BLaER1 treated with 17β-estradiol and CSF1 and Interleukin-3, amounts not matched to agents 10 nM and 100 nM (cell line): ENCODE results near the gene SLC25A6.

Experiments used
- H3K27ac ChIP-seq, 11 experiments: shearing (Covaris generic); formaldehyde crosslinking; 2 replicates each; pipeline ENCODE4 v1.8.1; 2022
- H3K27me3 ChIP-seq, 11 experiments: shearing (Covaris generic); formaldehyde crosslinking; 2 replicates each; pipeline ENCODE4 v1.8.1; 2022
- H3K36me3 ChIP-seq, 11 experiments: shearing (Covaris generic); formaldehyde crosslinking; 2 replicates each; pipeline ENCODE4 v1.8.1; 2022
- H3K4me1 ChIP-seq, 10 experiments: shearing (Covaris generic); formaldehyde crosslinking; 2 replicates each; pipeline ENCODE4 v1.8.1; 2022
- H3K4me2 ChIP-seq, 11 experiments: shearing (Covaris generic); formaldehyde crosslinking; 2 replicates each; pipeline ENCODE4 v1.8.1; 2022
- H3K4me3 ChIP-seq, 10 experiments: shearing (Covaris generic); formaldehyde crosslinking; 2 replicates each; pipeline ENCODE4 v1.8.1; 2022
- H3K9ac ChIP-seq, 11 experiments: shearing (Covaris generic); formaldehyde crosslinking; 2 replicates each; pipeline ENCODE4 v1.8.1; 2022
- H3K9me3 ChIP-seq, 11 experiments: shearing (Covaris generic); formaldehyde crosslinking; replicated peaks in 1 of 11; 2 replicates each; pipeline ENCODE4 v1.8.1; 2022
- H4K20me1 ChIP-seq, 11 experiments: shearing (Covaris generic); formaldehyde crosslinking; 2 replicates each; pipeline ENCODE4 v1.8.1; 2022
- Cebpa-rat ChIP-seq, 11 experiments: shearing (Covaris generic); IDR thresholded peaks; 2 replicates each; pipeline ENCODE4 v1.8.1; 2022

SLC25A6 gene

DNA sequence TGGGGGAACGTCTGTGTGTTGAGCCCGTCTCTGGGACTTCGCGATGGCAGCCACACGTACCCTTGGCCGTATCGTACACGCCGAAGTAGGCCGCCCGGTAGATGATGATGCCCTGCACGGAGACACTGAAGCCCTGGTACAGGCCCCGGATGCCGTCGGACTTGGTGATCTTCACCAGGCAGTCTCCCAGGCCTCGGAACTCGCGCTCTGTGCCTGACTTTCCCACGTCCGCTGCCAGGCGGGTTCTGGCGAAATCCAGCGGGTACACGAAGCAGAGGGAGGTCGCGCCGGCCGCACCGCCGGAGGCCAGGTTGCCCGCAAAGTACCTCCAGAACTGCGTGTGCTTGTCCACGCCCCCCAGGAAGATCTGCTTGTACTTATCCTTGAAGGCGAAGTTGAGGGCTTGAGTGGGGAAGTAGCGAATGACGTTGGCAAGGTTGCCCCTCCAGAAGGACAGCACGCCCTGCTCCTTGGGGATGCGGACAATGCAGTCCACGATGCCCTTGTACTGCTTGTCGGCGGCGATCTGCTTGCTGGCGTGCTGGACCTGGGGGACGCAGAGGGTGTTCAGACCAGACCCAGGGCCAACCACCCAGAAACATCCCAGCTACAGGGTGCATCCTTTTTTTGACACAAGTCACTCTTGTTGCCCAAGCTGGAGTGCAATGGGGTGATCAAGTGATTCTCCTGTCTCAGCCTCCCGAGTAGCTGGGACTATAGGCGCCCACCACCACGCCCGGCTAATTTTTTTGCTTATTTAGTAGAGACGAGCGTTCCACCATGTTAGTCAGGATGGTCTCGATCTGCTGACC is 2.5 kb downstream of the SLC25A6 start:
- Histone ChIP-seq H3K4me3 (peak overlapping the region in 9 of 10 experiments; percentile 1 to 100 (median 93); a peak in 14 of 20 replicates), H3K4me2 (peak overlapping the region; percentile 86 to 99 (median 96); a peak in 21 of 22 replicates), H3K27me3 (no peaks in the 10 kb centered on the region), H3K4me1 (peaks cover 31 to 57% (median 43%) of the 10 kb centered on the region in 10 experiments), H3K27ac (peak overlapping the region in 3 of 11 experiments; percentile 16 to 100 (median 100); a peak in 2 of 22 replicates), H4K20me1 (peaks cover 71 to 75% (median 72%) of the 10 kb centered on the region in 11 experiments), H3K9ac (peak overlapping the region; percentile 98 to 100 (median 100); a peak in 20 of 22 replicates), H3K36me3 (peaks cover 70 to 71% (median 71%) of the 10 kb centered on the region in 11 experiments), H3K9me3 (no peaks in the 10 kb centered on the region; a peak in 1 of 22 replicates)
- TF ChIP-seq Cebpa-rat (IDR thresholded peaks at IDR 0.05), result no peak

DNA sequence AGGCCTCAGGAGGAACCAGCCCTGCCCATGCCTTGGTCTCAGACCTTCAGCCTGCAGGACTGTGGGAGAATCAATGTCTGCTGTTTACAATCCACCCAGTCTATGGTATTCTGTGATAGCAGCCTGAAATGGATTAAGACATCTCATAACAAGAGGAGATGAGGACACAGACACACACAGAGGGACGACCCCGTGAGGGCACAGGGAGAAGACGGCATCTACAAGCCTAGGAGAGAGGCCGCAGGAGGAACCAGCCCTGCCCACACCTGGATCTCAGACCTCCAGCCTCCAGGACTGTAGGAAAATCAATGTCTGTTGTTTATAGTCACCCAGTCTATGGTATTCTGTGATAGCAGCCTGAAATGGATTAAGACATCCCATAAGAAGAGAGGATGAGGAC is 3.3 kb downstream of the SLC25A6 start:
- H3K27me3 ChIP-seq, result no peaks in the 10 kb centered on the region
- no peaks in the 10 kb centered on the region; a peak in 1 of 22 replicates for H3K9me3 ChIP-seq
- peak overlapping the region; percentile 86 to 99 (median 96); a peak in 17 of 22 replicates for H3K4me2 ChIP-seq
- TF ChIP-seq Cebpa-rat (IDR thresholded peaks at IDR 0.05), result no peak
- H4K20me1 ChIP-seq, result peaks cover 78 to 82% (median 79%) of the 10 kb centered on the region in 11 experiments
- H3K36me3 ChIP-seq, result peaks cover 70 to 79% (median 78%) of the 10 kb centered on the region in 11 experiments
- peak overlapping the region in 2 of 11 experiments; percentile 5 to 16; a peak in 2 of 22 replicates for H3K27ac ChIP-seq
- peaks cover 24 to 57% (median 35%) of the 10 kb centered on the region in 10 experiments for H3K4me1 ChIP-seq
- H3K9ac ChIP-seq, result peak overlapping the region; percentile 98 to 100 (median 100); a peak in 17 of 22 replicates
- peak overlapping the region in 7 of 10 experiments; percentile 1 to 96 (median 88); a peak in 9 of 20 replicates for H3K4me3 ChIP-seq

DNA sequence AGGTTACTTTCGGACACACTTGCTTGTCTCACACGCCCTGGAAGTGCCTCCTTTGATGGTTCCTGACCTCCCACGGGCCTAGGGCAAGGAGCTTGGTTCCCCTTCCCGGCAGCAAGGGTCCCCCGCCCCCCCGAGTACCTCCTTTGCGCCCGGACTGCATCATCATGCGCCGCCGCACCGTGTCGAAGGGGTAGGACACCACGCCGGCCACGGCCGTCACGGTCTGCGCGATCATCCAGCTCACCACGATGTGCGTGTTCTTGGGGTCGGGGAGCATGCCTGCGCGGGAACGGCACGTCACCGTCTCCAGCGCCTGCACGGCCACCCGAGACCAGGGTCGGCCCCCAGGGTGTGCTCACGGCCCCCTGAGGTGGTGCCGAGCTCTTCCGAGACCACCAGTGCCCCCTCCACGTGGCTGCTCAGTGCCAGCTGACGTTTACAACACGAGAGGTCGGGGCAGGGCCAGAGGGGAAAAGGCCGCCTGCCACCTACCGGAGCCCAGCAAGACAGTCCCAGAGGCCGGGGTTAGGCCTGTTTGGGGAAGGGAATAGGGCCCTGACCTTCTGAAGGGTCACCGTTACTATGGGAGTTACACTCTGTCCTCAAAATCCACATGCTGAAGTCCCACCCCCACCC is 4.7 kb downstream of the SLC25A6 start:
- Histone ChIP-seq H3K4me1 (peaks cover 17 to 56% (median 29%) of the 10 kb centered on the region in 10 experiments), H3K36me3 (peaks cover 70 to 92% (median 92%) of the 10 kb centered on the region in 11 experiments), H3K27me3 (no peaks in the 10 kb centered on the region), H3K27ac (peak overlapping the region in 1 of 11 experiments; percentile 11; a peak in 1 of 22 replicates), H3K9me3 (no peaks in the 10 kb centered on the region; a peak in 1 of 22 replicates), H3K4me2 (peak overlapping the region in 1 of 11 experiments; percentile 92; a peak in 1 of 22 replicates), H3K9ac (peak overlapping the region in 9 of 11 experiments; percentile 18 to 100 (median 100); a peak in 8 of 22 replicates), H3K4me3 (no peak overlapping the region), H4K20me1 (peaks cover 92 to 96% (median 93%) of the 10 kb centered on the region in 11 experiments)
- TF ChIP-seq Cebpa-rat (IDR thresholded peaks at IDR 0.05), result no peak

DNA sequence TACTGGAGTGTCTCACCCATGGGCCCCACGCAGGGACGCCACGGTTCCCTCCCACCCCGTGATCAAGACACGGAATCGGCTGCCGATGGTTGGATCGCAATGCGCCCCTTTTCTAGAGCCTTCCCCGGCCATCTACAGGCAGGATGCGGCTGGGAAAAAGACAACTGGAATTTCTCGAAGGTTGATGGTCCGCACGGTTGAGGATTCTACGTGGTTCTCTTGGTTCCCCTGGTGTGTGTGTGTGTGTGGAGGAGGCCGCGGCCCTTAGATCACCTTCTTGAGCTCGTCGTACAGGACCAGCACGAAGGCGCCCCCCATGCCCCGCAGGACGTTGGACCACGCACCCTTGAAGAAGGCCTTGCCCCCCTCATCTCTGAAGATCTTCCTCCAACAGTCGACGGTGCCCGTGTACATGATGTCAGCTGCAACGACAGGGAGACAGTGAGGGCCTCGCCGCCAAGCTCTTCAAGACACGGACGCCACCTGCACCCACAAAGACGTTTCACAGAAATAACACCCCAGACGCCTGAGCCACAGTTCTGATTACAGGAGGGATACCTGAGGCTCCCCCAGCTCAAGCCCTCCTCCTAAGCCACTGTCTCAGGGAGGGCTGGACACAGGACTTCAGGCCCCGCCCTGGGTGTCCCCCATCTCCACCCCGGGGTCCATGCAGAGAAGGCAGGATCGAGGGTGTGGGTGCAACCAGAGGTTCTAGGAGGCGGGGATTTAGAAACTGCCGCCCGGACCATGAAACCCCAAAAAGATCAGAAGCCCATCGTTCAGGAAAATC is 5.4 kb downstream of the SLC25A6 start:
- no peak overlapping the region for H3K27ac ChIP-seq
- no peaks in the 10 kb centered on the region for H3K27me3 ChIP-seq
- no peak for TF ChIP-seq Cebpa-rat (IDR thresholded peaks at IDR 0.05)
- peaks cover 99 to 100% (median 100%) of the 10 kb centered on the region in 11 experiments for H4K20me1 ChIP-seq
- H3K9ac ChIP-seq, result peak overlapping the region in 2 of 11 experiments; percentile 2 to 17; a peak in 2 of 22 replicates
- H3K4me2 ChIP-seq, result no peak overlapping the region
- no peaks in the 10 kb centered on the region; a peak in 1 of 22 replicates for H3K9me3 ChIP-seq
- H3K36me3 ChIP-seq, result peaks cover 70 to 100% (median 97%) of the 10 kb centered on the region in 11 experiments
- no peak overlapping the region for H3K4me3 ChIP-seq
- H3K4me1 ChIP-seq, result peaks cover 17 to 56% (median 29%) of the 10 kb centered on the region in 10 experiments

DNA sequence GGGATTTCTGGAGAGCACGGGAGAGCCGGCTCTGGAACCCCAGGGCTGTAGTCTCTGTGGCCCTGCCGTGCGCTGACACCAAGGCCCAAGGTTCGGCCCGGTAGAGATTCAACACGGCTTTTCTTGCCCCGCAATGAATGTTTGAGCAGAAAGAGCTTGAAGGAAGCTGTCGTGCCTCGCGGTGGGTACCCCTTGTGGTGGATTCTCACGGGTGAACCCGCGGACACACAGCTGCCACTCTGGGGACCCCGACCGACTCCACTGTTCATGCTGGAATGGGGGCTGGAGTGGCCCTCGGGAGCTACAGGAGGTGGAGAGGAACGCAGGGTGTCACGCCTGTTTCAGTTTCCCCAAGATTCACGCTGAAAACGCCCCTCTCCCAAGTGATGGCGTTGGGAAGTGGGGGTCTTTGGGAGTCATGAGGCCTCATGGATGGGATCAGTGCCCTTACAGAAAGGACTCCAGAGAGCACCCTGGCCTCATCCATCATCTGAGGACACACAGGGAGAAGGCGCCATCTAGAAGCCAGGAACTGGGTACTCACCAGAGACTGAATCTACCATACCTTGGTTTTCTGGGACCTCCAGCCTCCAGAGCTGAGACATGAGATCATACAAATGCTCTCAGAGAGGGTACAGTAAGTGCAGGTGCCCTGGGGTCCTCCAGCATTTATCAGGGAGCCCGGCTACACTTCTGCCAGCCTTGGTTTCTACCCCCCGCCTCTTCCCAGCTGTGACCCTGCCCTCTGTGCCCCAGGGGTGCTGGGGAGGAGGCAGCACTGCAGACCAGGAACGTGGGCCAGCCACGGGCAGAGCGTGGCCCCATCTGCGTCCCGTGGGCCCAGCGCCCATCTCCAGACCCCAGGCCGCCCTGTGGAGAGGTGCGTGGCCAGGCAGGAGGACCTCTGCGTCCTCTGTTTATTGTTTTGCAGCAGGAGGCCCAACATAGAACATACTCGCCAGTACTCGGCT is 6.4 kb downstream of the SLC25A6 start:
- Histone ChIP-seq H3K9ac (peak overlapping the region in 1 of 11 experiments; percentile 15; a peak in 1 of 22 replicates), H3K27ac (no peak overlapping the region), H3K4me1 (peaks cover 11 to 52% (median 28%) of the 10 kb centered on the region in 10 experiments), H3K27me3 (no peaks in the 10 kb centered on the region), H3K36me3 (peaks cover 61 to 100% (median 90%) of the 10 kb centered on the region in 11 experiments), H3K4me2 (no peak overlapping the region), H3K9me3 (no peaks in the 10 kb centered on the region), H3K4me3 (no peak overlapping the region), H4K20me1 (peaks cover 89 to 100% (median 100%) of the 10 kb centered on the region in 11 experiments)
- no peak for TF ChIP-seq Cebpa-rat (IDR thresholded peaks at IDR 0.05)

DNA sequence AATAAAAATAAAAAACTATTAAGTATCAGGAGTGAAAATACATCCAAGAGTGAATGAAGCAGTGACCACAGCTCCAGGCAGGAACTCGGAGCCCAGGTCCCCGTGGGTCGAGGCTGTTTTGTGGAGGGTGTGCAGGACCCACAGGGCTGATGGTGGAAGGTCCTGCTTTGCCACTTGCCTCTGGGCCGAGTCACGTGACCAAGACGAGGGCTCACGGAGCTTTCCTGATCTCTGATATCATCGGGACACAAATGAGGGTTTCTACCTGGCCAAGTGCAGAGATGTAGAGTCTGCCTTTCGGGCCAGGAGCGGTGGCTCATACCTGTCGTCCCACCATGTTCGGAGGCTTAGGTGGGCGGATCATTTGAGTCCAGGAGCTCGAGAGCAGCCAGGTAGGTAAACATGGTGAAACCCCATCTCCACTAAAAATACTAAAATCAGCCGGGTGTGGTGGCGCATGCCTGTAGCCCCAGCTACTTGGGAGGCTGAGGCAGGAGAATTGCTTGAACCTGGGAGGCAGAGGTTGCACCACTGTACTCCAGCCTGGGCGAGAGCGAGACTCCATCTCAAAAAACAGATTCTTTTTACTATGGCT is 7.2 kb downstream of the SLC25A6 start:
- Histone ChIP-seq H3K9ac (peak overlapping the region in 1 of 11 experiments; percentile 15; a peak in 1 of 22 replicates), H3K27me3 (no peaks in the 10 kb centered on the region), H3K36me3 (peaks cover 54 to 95% (median 82%) of the 10 kb centered on the region in 11 experiments), H3K27ac (no peak overlapping the region), H3K4me2 (no peak overlapping the region), H4K20me1 (peaks cover 81 to 95% (median 92%) of the 10 kb centered on the region in 11 experiments), H3K9me3 (no peaks in the 10 kb centered on the region), H3K4me3 (no peak overlapping the region), H3K4me1 (peaks cover 7 to 44% (median 23%) of the 10 kb centered on the region in 10 experiments)
- TF ChIP-seq Cebpa-rat (IDR thresholded peaks at IDR 0.05), result no peak

DNA sequence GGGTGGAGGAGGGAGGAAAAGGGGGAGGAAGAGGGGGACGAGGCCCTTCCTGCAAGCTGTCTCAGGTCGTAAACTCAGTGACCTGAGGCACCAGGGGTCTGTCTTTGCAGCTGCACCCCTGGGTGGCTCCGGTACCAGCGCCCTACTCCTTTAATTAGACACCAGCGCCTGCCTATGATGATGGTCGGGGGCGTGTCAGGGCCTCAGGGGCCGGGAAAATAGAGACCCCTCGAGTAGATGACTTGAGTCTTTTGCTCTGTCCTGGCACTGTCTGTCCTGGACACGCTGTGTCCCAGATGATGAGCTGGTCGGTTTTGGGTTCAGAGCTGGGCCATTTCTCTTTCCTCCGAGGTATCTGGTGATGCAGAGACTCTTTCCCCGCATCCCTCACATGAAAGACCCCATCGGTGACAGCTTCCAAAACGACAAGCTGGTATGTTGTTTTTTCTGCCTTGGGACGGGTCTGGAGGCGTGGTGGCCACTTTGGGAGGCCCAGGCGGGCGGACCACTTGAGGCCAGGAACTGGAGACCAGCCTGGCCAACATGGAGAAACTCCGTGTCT is 11.2 kb downstream of the SLC25A6 start:
- H3K9me3 ChIP-seq, result no peaks in the 10 kb centered on the region
- H3K4me2 ChIP-seq, result no peak overlapping the region
- TF ChIP-seq Cebpa-rat (IDR thresholded peaks at IDR 0.05), result no peak
- H3K27ac ChIP-seq, result peak overlapping the region in 4 of 11 experiments; percentile 15 to 26 (median 20); a peak in 3 of 22 replicates
- no peak overlapping the region for H3K4me3 ChIP-seq
- no peak overlapping the region for H3K9ac ChIP-seq
- H3K4me1 ChIP-seq, result peaks cover 4 to 25% (median 8%) of the 10 kb centered on the region in 10 experiments; a peak in 12 of 20 replicates
- peaks cover 27 to 86% (median 70%) of the 10 kb centered on the region in 11 experiments for H3K36me3 ChIP-seq
- no peaks in the 10 kb centered on the region for H3K27me3 ChIP-seq
- peaks cover 41 to 81% (median 72%) of the 10 kb centered on the region in 11 experiments; a peak in 21 of 22 replicates for H4K20me1 ChIP-seq
